Smooth muscle cell (in vitro differentiated cells): Measurements from ENCODE around the gene ANKRD13D. TPM values are rescaled to one million over a fixed set of nuclear protein-coding genes. Genes with fewer than 3 reads are reported as not detected.

Experiments used
- DNase-seq: peaks from one replicate; lab custom pipeline; 2025; ENCODE audit not compliant: unreplicated experiment; lab: John Stamatoyannopoulos, UW
- H2AFZ ChIP-seq: fragments of 200-600 bp; sonication (generic); 2 replicates; pipeline ENCODE4 v1.6.0; 2016; ENCODE audit warnings: antibody characterized with exemption, low read depth, mild to moderate bottlenecking
- H3F3A ChIP-seq: fragments of 200-600 bp; sonication (generic); 2 replicates; pipeline ENCODE4 v1.6.0; 2017; ENCODE audit warnings: antibody characterized with exemption, low read depth
- H3K27ac ChIP-seq: fragments of 200-600 bp; sonication (generic); 2 replicates; pipeline ENCODE4 v1.5.1; 2016; ENCODE audit warnings: low read depth, mild to moderate bottlenecking
- H3K27me3 ChIP-seq: fragments of 200-600 bp; sonication (generic); 2 replicates; pipeline ENCODE4 v1.6.1; 2016; ENCODE audit warnings: low read depth, mild to moderate bottlenecking
- H3K36me3 ChIP-seq: fragments of 200-600 bp; sonication (generic); 2 replicates; pipeline ENCODE4 v1.5.1; 2016; ENCODE audit warnings: low read depth
- H3K4me1 ChIP-seq: fragments of 200-600 bp; sonication (generic); 2 replicates; pipeline ENCODE4 v1.5.1; 2016; ENCODE audit warnings: low read depth
- H3K4me2 ChIP-seq: fragments of 200-600 bp; sonication (generic); 2 replicates; pipeline ENCODE4 v1.6.0; 2016; ENCODE audit warnings: mild to moderate bottlenecking
- H3K4me3 ChIP-seq: fragments of 200-600 bp; sonication (generic); 2 replicates; pipeline ENCODE4 v1.5.1; 2016; ENCODE audit warnings: mild to moderate bottlenecking
- H3K79me2 ChIP-seq: fragments of 200-600 bp; sonication (generic); 2 replicates; pipeline ENCODE4 v1.6.0; 2016; ENCODE audit warnings: low read depth, mild to moderate bottlenecking
- H3K9ac ChIP-seq: fragments of 200-600 bp; sonication (generic); 2 replicates; pipeline ENCODE4 v1.6.0; 2016; ENCODE audit warnings: low read depth
- H3K9me3 ChIP-seq: fragments of 200-600 bp; sonication (generic); replicated peaks from 2 replicates; pipeline ENCODE4 v1.5.1; 2016; ENCODE audit warnings: low read depth
- H4K20me1 ChIP-seq: fragments of 200-600 bp; sonication (generic); 2 replicates; pipeline ENCODE4 v1.6.0; 2016; ENCODE audit warnings: low read depth
- WGBS: methylation state at CpG from one replicate; pipeline ENCODE4 v1.1.7; 2016; ENCODE audit warnings: low lambda C conversion rate; 5-methylcytosine and 5-hydroxymethylcytosine counted together
- polyA plus RNA-seq: library from polyadenylated mRNA; unstranded; fragments of >200 nt; fragmentation: Nextera tagmentation; extraction: Ambion mirVana; gene quantifications from 2 replicates; pipeline ENCODE4 v1.2.1, GENCODE V29; 2016
- total RNA-seq: library from RNA; depleted of rRNA; stranded (reverse); fragments of >200 nt; gene quantifications from 2 replicates; pipeline ENCODE4 v1.2.3, GENCODE V29; 2014
- TF ChIP-seq, protein P1 (sequence below): fragments of 200-600 bp; sonication (generic); IDR thresholded peaks from 2 replicates; pipeline ENCODE4 v1.5.1; 2017; ENCODE audit warnings: borderline replicate concordance, mild to moderate bottlenecking, antibody characterized with exemption; ENCODE audit not compliant: insufficient read depth, poor library complexity, severe bottlenecking

Gene ANKRD13D
- total and polyA plus RNA-seq, 2 experiments from 2014 or later = 34.7 to 52.0 TPM

DNA sequence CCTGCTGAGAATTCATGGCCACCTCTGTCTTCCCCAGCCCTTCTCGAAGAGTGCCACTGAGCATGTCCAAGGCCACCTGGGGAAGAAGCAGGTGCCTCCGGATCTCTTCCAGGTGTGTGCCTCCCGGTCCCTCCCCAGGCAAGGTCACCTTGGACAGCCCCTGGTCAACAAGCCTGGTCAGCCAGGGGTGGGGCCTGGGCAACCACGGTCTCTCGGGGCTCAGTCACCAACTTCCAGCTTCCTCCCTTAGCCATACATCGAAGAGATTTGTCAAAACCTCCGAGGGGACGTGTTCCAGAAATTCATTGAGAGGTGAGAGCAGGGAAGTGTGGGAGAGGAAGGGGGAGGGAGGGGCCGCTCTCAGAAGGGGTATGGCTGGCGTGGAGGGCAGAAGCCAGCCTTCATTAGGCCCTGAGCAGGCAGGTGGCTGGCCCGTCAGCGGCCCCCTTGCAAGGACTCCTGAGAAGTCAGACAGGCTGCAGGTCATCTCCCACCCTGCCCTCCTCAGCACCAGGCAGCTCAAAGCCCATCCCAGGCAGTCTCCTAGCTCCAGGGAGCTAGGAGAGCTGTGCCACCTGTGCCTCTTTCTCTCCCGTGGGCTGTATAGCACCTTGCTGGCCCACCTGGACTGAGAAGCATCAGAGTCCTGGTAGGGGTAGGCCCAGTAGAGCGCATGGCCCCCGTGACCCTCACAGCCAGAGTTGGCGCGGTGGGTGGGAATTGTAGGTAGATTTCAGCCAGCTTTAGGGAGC is 9.3 kb upstream of the ANKRD13D start:
- H3K36me3 ChIP-seq = peaks cover 5% of the 10 kb centered on the region
- H3K4me1 ChIP-seq = peaks cover 11% of the 10 kb centered on the region
- TF ChIP-seq, protein P1, sequence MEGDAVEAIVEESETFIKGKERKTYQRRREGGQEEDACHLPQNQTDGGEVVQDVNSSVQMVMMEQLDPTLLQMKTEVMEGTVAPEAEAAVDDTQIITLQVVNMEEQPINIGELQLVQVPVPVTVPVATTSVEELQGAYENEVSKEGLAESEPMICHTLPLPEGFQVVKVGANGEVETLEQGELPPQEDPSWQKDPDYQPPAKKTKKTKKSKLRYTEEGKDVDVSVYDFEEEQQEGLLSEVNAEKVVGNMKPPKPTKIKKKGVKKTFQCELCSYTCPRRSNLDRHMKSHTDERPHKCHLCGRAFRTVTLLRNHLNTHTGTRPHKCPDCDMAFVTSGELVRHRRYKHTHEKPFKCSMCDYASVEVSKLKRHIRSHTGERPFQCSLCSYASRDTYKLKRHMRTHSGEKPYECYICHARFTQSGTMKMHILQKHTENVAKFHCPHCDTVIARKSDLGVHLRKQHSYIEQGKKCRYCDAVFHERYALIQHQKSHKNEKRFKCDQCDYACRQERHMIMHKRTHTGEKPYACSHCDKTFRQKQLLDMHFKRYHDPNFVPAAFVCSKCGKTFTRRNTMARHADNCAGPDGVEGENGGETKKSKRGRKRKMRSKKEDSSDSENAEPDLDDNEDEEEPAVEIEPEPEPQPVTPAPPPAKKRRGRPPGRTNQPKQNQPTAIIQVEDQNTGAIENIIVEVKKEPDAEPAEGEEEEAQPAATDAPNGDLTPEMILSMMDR = no peak
- no peak overlapping the region for H3K4me3 ChIP-seq
- no peak overlapping the region for H3K9ac ChIP-seq
- peaks cover 32% of the 10 kb centered on the region for H3K79me2 ChIP-seq
- H3F3A ChIP-seq = no peaks in the 10 kb centered on the region
- H3K27me3 ChIP-seq = no peaks in the 10 kb centered on the region
- H2AFZ ChIP-seq = no peak overlapping the region
- no peak overlapping the region for H3K27ac ChIP-seq
- peaks cover 37% of the 10 kb centered on the region for H4K20me1 ChIP-seq
- WGBS = 96% methylated on average over 17 of the region's 17 CpGs
- H3K9me3 ChIP-seq = no peaks in the 10 kb centered on the region
- DNase-seq = no peak
- H3K4me2 ChIP-seq = no peak overlapping the region

DNA sequence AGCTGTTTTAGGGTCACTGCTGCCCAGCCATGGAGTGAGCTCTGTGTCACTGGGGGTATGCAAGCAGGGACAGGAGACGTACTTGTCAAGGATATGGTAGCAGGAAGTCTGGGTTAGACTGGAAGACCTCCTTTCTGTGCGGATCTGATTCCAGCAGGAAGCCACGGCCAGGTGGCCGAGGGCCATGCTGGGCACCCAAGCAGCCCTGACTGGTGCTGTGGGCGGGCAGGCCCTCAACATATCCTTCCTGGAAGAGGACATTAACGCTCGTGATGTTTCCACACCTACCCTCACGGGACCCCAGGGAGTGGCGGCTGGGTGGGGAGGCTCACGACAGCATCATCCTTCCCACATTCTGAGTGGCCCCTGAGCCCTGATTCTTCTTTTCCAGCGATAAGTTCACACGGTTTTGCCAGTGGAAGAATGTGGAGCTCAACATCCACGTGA is 8.7 kb upstream of the ANKRD13D start:
- DNase-seq = no peak
- 96% methylated on average over 13 of the region's 13 CpGs for WGBS
- Histone ChIP-seq H3K4me1 (peaks cover 11% of the 10 kb centered on the region), H3K27me3 (no peaks in the 10 kb centered on the region), H3F3A (no peaks in the 10 kb centered on the region), H3K9me3 (no peaks in the 10 kb centered on the region), H3K27ac (no peak overlapping the region), H4K20me1 (peaks cover 31% of the 10 kb centered on the region), H3K4me3 (no peak overlapping the region), H3K4me2 (no peak overlapping the region), H2AFZ (no peak overlapping the region), H3K36me3 (peaks cover 6% of the 10 kb centered on the region), H3K9ac (no peak overlapping the region), H3K79me2 (peaks cover 26% of the 10 kb centered on the region)
- TF ChIP-seq, protein P1 = no peak

DNA sequence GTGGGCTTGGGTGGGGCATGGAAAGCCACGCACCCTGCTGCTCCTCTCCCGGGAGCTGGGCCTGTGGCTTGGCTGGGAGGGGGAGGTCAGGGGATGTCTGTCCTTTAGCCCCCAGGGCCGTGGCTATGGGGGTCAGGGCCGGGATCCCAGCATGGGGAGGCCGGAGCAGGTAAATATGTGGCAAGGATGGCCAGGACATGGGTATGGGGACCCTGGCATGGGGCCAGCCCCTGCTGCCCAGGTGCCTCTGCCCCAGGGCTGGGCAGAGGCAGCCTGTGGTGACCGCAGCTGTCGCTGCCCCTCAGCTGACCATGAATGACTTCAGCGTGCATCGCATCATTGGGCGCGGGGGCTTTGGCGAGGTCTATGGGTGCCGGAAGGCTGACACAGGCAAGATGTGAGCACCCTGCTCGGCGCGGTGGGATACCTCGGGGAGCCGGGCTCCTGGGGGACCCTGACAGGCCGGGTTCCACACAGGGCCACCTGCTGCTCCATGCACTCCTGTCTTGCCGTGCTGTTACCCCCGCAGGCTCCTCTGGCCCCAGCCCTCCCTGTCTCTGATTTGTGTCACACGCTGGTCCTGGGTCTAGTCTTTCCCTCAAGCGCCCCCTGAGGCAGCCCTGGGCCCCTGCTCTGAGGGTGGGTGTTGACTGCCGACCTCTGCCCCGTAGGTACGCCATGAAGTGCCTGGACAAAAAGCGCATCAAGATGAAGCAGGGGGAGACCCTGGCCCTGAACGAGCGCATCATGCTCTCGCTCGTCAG is 8.1 kb upstream of the ANKRD13D start:
- no peak for DNase-seq
- Histone ChIP-seq H3K79me2 (peaks cover 21% of the 10 kb centered on the region), H3K9me3 (no peaks in the 10 kb centered on the region), H3F3A (no peaks in the 10 kb centered on the region), H3K27ac (no peak overlapping the region), H3K4me2 (no peak overlapping the region), H3K36me3 (peaks cover 6% of the 10 kb centered on the region), H3K4me3 (no peak overlapping the region), H3K27me3 (no peaks in the 10 kb centered on the region), H3K4me1 (peaks cover 11% of the 10 kb centered on the region), H2AFZ (no peak overlapping the region), H3K9ac (no peak overlapping the region), H4K20me1 (peaks cover 25% of the 10 kb centered on the region)
- 98% methylated on average over 31 of the region's 31 CpGs for WGBS
- TF ChIP-seq, protein P1 = no peak
